Peyer's patch (tissue), 4 donors: ENCODE data around the gene ADRB2. TPM values are rescaled to one million over a fixed set of nuclear protein-coding genes. Genes with fewer than 3 reads are reported as not detected.

ENCODE experiments used
- DNase-seq, 3 donors: peaks; one replicate each; pipeline ENCODE4 v3.0.0-alpha.2; 2017 to 2019
- H3K27ac ChIP-seq, 4 donors: fragments of 200-600 bp; sonication (generic); one replicate each; pipeline ENCODE4 v1.5.1; 2016 to 2019
- H3K27me3 ChIP-seq, 2 donors: fragments of 200-600 bp; sonication (generic); one replicate each; pipeline ENCODE4 v1.5.1; 2019
- H3K36me3 ChIP-seq, 3 donors: fragments of 200-600 bp; sonication (generic); one replicate each; pipeline ENCODE4 v1.5.1; 2016 to 2019
- H3K4me1 ChIP-seq, 4 donors: fragments of 200-600 bp; sonication (generic); one replicate each; pipeline ENCODE4 v1.5.1; 2016 to 2019
- H3K4me3 ChIP-seq, 4 donors: fragments of 200-600 bp; sonication (generic); 1 replicate in 3 of 4; 2 replicates in 1 of 4; pipeline ENCODE4 v1.5.1; 2016 to 2019; ENCODE audit warnings: mild to moderate bottlenecking in 1 of 4
- H3K9me3 ChIP-seq, 4 donors: fragments of 200-600 bp; sonication (generic); one replicate each; pipeline ENCODE4 v1.5.1; 2016 to 2019; ENCODE audit warnings: mild to moderate bottlenecking in 1 of 4
- POLR2A ChIP-seq, 2 donors: fragments of 450-650 bp; IDR thresholded peaks; one replicate each; pipeline ENCODE4 v1.5.1; 2017; ENCODE audit warnings: antibody characterized with exemption in 2 of 2, mild to moderate bottlenecking in 2 of 2, moderate library complexity in 2 of 2
- total RNA-seq, 4 donors: library from RNA; depleted of rRNA; stranded (reverse); fragments of >200 nt; gene quantifications; one replicate each; pipeline ENCODE4 v1.1.0, GENCODE V29; 2016
- TF ChIP-seq, protein P1 (sequence below), 6 experiments: fragments of 450-650 bp in 4 of 6; fragments of 200-600 bp in 2 of 6; sonication (generic) in 1 of 6; IDR thresholded peaks; one replicate each; pipeline ENCODE4 v1.5.1; 2017 to 2019; ENCODE audit warnings: antibody characterized with exemption in 6 of 6, mild to moderate bottlenecking in 3 of 6, moderate library complexity in 1 of 6

Gene ADRB2
- total RNA-seq, 4 donors from 2014 or later: 0.53 to 7.4 (median 1.7) TPM

DNA sequence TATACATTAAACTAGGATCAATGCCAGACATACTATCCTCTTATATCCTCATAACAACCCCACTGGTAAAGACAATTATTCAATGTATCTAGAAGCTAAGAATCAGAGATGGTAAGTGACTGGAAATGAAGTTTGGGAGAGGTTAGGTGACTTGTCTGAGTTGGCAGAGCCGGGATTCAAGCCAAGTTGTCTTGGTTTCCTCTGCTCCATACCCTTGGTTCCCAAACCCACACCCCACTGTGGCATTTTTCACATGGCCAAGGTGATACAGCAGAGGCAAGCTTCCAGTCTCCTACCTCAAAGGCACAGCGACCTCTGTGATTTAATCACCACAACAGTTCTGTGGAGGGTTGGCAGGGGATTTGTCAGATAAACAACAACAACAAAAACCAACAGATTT lies 34.7 kb upstream of the ADRB2 start:
- no peak overlapping the region for H3K27ac ChIP-seq
- no peak overlapping the region for H3K4me3 ChIP-seq

DNA sequence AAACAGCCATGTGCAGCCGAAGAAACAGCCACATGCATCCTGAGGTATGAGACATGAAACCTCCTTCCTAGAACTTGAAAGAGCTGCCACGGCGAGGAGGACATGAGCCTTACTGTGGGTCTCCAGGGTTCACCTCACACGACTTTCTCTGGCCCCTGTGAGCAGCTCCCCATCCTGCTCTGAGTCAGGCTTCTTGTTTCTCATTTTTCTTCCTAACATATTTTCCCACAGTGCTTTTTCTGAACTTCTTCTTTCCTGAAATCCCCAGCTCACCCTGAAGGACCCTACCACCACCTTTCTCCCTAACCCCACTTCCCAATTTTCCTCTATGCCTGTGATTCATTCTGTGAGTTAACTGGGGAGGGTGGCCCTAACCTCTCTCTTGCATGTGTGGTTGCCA lies 33.7 kb upstream of the ADRB2 start:
- H3K4me3 ChIP-seq: no peak overlapping the region
- H3K27ac ChIP-seq: no peak overlapping the region
- H3K27me3 ChIP-seq: no peaks in the 10 kb centered on the region
- H3K36me3 ChIP-seq: no peaks in the 10 kb centered on the region
- H3K9me3 ChIP-seq: no peaks in the 10 kb centered on the region
- TF ChIP-seq, protein P1, sequence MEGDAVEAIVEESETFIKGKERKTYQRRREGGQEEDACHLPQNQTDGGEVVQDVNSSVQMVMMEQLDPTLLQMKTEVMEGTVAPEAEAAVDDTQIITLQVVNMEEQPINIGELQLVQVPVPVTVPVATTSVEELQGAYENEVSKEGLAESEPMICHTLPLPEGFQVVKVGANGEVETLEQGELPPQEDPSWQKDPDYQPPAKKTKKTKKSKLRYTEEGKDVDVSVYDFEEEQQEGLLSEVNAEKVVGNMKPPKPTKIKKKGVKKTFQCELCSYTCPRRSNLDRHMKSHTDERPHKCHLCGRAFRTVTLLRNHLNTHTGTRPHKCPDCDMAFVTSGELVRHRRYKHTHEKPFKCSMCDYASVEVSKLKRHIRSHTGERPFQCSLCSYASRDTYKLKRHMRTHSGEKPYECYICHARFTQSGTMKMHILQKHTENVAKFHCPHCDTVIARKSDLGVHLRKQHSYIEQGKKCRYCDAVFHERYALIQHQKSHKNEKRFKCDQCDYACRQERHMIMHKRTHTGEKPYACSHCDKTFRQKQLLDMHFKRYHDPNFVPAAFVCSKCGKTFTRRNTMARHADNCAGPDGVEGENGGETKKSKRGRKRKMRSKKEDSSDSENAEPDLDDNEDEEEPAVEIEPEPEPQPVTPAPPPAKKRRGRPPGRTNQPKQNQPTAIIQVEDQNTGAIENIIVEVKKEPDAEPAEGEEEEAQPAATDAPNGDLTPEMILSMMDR (IDR thresholded peaks at IDR 0.05): no peak
- no peak for TF ChIP-seq POLR2A (IDR thresholded peaks at IDR 0.05)
- H3K4me1 ChIP-seq: no peaks in the 10 kb centered on the region
- no peak for DNase-seq

More for the DNA sequence above, 34.7 kb upstream of the ADRB2 start:
- H3K36me3 ChIP-seq: no peaks in the 10 kb centered on the region
- TF ChIP-seq, protein P1 (IDR thresholded peaks at IDR 0.05): no peak
- no peaks in the 10 kb centered on the region for H3K4me1 ChIP-seq
- no peaks in the 10 kb centered on the region for H3K27me3 ChIP-seq
- no peak for DNase-seq
- H3K9me3 ChIP-seq: no peaks in the 10 kb centered on the region

DNA sequence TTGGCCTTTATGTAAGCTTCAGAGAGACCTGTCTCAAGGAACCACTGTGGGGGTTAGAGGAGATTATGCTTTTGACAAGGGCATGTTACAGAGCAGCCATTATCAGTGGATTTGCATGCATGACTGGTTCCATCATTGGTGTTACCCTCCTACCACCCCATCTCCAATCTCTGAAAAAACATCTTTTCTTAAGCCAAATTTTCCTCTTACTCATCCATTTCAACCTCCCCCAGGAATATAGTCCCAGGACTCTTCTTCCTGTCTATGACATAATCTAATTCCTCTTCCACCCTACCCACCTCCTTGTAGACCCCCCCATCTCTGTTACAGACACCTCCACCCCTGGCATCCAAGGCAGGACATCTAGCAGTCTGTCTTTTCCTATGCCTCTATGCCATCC lies 33.1 kb upstream of the ADRB2 start:
- no peak overlapping the region for H3K4me3 ChIP-seq
- H3K4me1 ChIP-seq: no peaks in the 10 kb centered on the region
- no peaks in the 10 kb centered on the region for H3K9me3 ChIP-seq
- H3K27me3 ChIP-seq: no peaks in the 10 kb centered on the region
- H3K36me3 ChIP-seq: no peaks in the 10 kb centered on the region
- no peak for DNase-seq
- H3K27ac ChIP-seq: no peak overlapping the region
- TF ChIP-seq, protein P1 (IDR thresholded peaks at IDR 0.05): no peak
- no peak for TF ChIP-seq POLR2A (IDR thresholded peaks at IDR 0.05)

DNA sequence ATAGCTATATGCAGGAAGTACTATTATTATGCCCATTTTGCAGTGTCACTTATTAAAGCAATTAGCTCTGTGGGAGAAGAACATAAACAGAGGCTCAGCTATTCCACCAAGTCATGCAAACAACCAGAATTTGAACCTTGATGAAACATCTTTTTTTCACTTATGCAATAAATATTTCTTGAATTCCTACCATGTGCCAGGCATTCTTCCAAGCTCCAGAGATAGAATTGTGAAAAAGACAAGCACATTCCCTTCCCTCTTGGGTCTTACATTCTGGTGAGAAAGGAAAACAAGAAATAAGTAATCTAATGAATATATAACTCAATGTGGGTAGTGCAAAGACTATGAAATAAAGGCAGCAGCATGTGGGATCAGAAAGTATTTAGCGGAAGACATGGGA lies 32.1 kb upstream of the ADRB2 start:
- Histone ChIP-seq H3K4me3 (no peak overlapping the region), H3K4me1 (no peaks in the 10 kb centered on the region), H3K27me3 (no peaks in the 10 kb centered on the region), H3K9me3 (no peaks in the 10 kb centered on the region), H3K36me3 (no peaks in the 10 kb centered on the region), H3K27ac (no peak overlapping the region)
- DNase-seq: no peak
- no peak for TF ChIP-seq POLR2A (IDR thresholded peaks at IDR 0.05)
- TF ChIP-seq, protein P1 (IDR thresholded peaks at IDR 0.05): no peak

DNA sequence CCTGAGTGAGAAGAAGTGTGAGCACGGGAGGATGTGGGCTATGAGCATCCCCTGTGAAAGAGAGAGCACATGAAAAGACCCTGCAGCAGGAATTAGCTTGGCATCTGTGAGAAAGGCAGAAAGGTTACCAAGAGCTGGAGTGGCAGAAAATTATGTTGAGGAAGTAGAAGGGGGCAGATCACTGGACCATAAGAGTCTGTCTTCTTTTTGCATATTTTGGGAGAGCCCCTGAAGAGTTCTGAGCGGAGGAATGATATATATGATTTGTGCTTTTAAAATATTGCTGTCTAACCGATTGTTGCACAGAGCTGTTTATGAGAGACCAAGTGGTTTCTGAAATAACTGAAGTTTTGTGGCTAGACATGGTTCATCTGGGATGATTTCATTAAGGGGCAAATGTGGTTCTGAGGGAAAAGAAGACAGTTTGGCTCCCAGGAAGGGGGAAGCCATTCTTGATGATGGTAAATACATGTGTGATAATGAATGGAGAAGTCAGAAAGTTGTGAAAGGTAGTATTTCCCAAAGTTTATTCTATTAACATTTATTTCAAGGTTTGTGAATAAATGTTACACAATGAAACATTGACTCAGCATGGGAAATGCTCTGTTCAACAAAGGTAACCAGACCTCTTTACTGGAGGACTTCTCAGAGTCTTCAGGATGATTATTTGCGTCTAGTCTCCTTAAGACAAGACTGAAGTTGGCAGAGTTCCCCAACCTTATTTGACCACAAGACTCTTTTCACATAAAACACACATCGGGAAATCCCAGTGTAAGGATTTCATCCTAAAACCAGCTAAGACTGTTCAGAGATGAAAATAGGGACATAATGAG lies 31.5 kb upstream of the ADRB2 start:
- no peak for DNase-seq
- Histone ChIP-seq H3K9me3 (no peaks in the 10 kb centered on the region), H3K4me1 (no peaks in the 10 kb centered on the region), H3K4me3 (no peak overlapping the region), H3K36me3 (no peaks in the 10 kb centered on the region), H3K27ac (no peak overlapping the region), H3K27me3 (no peaks in the 10 kb centered on the region)
- TF ChIP-seq, protein P1 (IDR thresholded peaks at IDR 0.05): no peak
